ENCODE measurements around the gene CDK4.

The CDK4 gene

DNA sequence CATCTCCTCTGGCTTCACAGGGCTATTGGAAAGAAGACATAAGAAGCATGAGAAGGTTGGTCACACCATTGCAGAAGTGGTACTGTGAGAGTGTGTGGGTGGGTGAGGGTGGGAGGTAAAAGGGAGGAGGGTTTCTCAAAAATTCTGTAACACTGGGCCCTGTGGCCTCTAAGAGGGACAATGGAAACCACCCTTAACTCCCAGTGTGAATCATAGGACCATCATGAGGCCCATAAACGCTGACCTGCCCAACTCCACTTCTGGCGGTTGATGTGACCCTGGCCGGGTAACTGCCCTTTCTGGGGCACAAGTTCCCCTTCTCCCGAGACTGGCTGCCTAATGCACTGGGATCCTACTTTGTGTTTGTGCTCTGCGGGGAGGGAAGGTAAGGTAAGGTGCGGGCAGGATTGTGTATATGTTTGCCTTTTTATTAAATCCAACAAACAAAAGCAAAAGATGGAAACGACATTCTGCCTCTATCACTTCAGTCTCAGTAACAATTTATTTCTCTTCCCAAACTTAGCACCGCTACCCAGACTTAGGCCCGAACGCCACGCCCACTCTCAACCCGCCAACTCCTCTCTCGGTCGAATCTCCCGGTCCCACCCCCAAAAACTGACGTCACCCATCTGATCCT, 19.2 kb upstream of the CDK4 start:
- peak; percentile 97 for DNase-seq

DNA sequence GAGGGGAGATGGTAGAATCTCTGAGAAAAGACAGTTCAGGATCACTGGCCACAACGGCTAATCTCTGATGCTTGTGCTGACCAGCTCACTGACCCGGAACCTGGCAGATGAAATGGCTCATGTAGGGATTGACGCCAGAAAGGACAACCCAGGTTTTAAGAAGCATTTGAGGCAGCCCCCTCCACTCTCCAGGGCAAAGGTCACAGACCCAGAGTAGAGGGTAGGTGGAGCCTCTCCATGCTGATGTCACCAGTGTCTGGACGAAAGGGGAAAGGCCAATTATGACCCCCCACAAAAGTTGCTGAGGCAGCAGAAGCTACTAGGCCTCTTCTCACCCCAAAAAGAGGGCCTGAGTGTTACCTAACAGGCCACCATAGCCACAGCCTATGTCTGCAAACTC, 18.6 kb upstream of the CDK4 start:
- DNase-seq: no peak

DNA sequence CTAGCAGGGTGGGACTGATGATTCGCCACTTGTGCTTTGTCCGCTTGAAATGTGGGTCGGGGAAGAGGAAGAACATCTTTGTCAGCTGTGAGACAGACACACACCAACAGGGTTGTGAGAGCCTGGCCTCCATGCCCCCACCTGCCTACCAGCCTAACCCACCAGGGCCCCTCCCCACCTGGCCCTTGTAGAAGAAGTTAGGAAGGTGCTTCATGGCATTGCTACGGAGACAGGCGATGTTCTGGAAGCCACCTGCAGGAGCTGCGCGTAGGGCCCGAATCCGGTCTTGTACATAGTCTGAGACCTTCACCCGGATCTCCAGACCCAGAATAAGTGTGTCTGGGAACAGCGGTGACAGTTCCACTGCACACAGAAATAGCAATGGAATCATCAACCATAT, 17.5 kb upstream of the CDK4 start:
- DNase-seq: no peak

DNA sequence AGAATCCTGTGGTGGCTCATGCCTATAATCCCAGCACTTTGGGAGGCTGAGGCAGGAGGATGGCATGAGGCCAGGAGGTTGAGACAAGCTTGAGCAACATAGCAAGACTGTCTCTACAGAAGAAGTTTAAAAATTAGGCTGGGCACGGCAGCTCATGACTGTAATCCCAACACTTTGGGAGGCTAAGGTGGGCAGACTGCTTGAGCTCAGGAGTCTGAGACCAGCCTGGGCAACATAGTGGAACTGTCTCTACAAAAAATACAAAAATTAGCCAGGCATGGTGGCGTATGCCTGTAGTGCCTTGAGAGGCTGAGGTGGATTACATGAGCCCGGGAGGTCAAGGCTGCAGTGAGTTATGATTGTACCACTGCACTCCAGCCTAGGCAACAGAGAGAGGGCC, 15.8 kb upstream of the CDK4 start:
- no peak for DNase-seq

DNA sequence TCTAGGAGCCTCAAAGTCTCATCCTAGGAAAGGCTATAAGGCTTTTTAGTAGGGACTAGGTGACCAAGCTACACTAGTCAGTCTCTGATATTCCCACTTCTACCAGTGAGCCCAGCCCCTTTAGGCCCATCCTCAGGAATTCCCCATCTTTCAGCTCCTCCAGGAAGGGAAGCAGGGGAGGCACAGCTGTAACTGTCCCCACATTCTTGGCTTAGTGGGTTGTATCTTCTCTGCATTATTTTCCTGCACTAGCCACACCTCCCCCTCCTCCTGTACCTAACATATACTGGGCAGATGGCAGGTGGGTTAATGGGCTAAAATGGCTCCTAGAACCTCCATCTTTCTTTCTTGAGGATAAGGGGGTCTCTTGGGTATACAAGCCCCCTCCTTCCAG, 15.2 kb upstream of the CDK4 start:
- no peak for DNase-seq

DNA sequence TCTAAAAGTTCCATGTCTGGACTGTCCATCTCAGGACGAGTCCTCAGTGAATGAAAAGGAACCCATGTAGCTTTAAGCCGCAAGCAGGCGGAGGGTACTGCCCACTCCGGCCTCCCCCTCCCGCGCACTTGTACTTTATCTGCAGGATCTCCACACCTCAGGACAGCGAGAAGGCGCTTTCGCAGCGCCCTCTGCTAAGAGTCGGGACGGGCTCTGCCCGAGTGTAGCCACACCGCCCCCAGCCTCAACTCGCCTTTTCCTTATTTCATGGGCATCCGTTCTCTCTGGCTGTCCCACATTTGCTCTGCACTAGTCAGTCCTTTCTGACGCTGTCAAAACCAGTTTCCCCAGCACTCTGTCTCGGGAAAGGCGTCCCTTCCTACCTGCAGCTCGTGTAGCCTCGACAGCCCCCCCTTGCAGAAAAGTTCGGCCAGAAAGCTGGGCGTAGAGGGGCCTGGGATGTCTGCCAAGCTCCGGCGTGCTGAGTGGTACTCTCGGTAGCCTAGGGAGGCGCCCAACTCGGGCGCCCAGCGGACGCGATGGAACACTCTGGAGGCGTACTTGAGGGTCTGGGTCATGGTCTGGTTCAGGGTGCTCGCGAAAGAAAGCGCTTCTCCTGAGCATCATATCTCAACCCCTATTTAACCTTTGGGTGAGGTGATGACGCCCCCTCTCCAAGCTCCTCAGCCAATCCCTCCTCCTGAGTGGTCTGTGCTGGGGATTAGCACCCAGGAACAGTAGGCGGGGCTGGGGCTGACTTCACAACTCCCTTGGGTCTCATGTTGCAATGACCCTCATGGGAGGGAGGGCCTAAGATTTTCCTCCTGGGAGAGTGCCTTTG, 14.6 kb upstream of the CDK4 start, which contains the start of gene CYP27B1:
CYP27B1 (minus strand) TSS at position 615 of the 841 bp plus-strand sequence; CDS start at position 578, 37 bp downstream.
- peak; percentile 79 for DNase-seq

DNA sequence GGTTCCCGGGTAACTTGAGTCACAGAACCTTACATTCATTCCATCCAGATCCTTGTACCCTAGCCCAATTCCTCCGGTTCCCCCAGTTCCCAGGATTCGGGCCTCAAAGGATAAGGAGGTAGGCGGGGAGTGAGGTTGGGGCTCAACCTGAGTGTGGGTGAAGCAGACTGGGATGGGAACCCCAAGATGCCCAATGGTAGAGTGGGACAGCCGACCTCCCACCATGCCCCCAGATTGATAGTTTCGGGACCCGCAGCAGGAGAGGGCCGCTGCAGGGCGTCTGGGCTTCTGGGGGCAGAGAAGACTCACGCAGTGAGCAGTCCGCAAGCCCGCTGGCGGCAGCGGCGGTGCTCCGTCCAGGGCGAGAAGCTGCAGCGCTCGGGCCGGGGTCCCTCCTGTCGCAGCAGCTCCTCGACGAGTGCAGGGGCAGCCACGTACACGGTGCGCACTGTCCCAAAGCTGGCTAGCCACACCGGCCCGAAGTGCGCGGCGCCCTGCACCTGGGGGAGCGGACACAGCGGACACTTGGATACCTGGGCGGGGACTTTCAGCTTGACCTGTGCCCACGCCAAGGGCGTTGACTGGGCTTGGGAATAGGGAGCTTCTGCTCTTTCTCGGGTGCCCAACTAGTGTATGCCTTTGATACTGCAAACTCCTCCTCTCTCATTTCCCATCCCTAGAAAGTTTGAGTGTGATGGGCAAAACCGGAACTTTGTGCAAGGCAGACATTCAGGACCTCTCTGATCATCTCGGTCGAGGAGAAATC, 13.8 kb upstream of the CDK4 start:
- DNase-seq: peak; percentile 42

DNA sequence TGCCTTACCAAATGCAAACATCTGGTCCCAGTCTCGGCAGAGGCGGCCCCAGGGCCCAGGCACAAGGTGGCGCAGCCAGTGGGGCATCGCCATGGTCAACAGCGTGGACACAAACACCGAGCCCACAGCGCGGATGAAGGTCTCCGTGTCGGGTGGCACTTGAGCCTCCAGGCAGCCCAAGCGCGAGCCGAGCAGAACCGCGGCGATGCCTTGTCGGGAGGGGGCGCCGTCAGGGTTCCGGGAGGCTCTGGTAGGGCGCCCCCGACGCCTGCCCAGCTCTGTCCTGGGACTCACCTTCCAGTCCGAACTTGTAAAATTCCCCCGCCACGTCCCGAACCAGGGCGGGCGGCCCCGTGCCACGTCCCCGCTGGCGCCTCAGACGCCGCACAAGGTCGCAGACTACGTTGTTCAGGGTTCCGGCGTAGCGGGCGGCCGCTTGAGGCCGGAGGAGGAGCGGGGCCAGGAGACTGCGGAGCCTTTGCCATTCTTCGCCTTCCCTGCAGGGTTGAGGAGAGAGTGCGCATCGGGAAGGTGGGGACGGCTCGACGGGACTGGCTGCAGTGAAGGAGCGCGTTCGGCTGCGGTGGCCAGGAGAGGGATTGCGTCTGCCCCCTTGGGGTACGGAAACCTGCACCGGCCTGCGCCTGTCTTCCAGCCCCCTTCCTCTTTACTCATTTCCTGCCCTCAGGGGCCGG, 13.0 kb upstream of the CDK4 start:
- DNase-seq: peak; percentile 61

DNA sequence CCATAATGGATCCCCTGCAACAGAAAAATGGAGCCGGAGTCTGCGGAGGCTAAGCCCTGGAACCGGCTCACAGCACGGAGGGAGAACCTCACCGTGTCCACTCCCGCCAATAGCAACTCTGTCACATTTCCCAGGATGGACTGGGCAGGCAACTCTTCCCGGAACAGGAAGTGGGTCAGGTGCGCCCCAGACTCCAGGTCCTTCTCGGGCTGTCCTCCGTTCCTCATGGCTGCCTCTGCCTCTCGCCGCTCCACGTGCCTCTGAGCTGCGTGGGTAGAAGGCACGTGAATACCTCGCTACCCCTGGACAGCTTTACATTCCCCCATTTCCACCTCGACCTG, 12.5 kb upstream of the CDK4 start:
- DNase-seq: no peak

DNA sequence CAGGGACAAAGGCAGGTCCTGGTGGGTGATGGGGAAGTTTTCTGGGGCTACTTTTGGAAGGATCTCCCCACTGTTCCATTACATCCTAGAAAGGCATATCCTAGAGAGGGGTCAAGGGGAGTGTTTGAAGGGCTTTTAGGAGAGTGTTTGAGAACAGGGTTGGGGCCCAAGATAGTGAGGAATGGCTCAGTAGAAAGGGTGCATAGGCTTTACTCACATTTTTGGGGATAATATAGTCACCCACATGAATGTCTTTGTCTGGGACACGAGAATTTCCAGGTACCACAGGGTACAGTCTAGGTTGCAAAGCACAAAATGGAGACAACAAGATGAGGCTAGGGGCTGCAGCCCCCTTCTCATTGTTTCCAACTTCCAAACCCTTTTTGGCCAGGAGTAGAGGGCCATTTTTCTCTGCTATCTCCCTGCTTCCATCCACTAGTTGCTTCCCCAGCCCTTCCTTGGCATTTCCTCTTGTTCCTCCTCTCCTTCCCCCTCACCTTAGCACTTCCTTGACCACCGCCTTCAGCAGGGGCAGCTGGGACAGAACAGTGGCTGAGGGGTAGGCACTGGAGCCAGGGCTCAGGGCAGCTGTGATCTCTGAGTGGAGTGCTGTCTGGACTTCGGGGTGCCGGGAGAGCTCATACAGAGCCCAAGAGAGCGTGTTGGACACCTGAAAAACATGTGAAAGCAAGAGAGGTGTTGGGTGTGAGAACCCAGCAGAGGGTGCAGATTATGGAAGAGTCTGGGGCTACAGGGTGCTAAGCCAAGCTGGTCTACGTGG, 12.0 kb upstream of the CDK4 start:
- no peak for DNase-seq

DNA sequence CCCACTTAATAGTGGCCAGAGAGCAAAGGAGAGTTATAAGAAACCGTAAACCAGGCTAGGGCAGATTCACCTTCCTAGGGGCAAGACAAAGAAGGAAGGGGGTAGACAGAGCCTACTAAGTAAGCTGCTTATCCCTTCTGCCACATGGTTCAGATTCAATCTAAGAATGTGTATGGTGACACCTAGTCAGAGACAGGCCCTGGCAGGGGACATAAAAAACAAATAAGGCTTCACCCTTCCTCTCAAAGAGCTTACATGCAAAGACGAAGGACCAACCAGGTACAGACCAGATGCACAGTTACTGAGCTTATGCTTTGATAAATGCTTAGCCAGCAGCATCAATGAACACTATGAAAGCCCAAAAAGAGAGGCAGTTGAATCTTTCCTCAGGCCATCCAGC, 10.4 kb upstream of the CDK4 start:
- no peak for DNase-seq

DNA sequence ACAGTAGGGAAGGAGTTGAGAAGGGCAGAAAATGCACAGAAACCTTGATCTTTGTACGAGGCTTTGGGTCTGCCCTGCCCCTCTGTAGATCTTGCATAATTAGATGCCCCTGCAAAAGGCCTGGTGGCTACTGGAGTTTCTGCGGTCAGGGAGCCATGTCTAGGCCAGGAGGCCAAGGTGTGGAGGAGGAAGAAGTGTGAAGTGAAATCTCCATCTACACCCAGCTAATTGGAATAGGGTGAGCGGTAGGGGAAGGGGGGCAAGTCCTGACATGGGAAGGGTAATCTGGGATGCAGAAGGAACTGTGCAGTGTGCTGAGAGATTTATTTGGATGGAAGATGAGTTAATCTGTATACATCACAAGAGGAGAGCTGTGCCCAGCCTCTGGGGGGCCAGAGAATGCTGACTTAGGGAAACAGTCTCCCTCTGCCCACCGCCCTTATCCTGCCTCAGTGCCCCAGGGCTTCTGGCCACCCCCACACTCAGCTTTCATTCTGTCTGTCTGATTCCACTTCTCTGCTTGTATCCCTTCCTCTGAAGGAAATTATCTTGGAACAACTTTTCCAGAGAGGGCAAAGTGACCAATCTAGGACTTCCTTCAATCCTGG, 9.4 kb upstream of the CDK4 start:
- DNase-seq: no peak

DNA sequence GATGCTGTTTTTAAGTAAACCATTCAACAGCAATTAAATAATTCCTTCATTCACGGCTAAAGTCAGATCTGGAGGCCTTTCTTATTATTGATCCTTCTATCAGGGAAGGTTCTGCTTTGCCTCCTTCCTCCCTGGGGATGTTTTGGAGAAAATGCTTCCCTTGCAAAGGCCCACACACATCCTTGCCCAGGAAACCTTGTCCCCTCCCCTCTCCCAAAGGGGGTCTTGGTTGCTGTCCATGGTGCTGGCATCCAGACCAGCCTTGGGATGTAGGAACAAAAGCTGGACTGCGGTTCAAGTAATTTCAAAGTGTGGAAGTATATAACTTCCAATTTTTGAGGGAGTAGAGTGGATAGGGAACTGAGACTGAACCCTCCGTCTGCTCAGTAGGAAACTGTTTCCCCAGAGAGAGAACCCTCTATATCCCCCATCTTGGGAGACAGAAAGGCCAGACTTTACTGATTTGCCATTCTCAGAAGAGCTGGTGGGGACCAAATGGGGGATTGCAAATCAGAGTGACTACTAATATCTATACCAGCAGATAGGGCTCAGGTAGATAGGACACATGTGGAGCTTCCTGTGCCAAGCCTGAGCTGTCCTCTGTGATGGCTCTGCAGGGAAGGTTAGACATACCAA, 8.4 kb upstream of the CDK4 start:
- no peak for DNase-seq

DNA sequence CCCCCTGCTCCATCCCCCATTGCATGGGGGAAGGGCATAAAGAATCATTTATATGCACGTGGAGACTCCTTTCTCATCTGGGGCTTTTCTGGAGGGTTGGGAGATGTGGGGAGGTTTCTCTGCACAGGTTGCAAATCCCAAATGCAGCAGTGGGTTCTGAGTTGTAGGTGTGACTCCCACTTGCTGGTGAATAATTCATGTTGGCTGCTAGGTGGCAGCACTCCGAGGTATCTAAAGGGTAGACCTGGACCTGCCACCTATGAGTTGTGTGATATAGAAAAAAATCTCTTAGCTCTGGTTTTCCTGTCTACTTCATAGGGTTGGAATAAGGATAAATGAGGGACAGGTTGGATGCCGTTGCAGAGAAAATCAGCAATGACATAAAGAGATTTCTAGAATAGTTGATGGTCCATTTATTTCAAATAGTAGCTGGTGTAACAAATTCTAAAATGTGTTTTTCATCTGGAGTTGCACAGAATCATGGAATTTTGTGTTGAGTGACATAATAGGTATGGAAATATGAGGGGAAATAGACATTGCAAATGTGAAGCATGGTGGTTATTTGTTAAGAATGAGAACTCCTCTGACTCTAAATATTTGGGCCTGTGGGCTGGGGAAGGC, 7.4 kb upstream of the CDK4 start:
- DNase-seq: no peak

DNA sequence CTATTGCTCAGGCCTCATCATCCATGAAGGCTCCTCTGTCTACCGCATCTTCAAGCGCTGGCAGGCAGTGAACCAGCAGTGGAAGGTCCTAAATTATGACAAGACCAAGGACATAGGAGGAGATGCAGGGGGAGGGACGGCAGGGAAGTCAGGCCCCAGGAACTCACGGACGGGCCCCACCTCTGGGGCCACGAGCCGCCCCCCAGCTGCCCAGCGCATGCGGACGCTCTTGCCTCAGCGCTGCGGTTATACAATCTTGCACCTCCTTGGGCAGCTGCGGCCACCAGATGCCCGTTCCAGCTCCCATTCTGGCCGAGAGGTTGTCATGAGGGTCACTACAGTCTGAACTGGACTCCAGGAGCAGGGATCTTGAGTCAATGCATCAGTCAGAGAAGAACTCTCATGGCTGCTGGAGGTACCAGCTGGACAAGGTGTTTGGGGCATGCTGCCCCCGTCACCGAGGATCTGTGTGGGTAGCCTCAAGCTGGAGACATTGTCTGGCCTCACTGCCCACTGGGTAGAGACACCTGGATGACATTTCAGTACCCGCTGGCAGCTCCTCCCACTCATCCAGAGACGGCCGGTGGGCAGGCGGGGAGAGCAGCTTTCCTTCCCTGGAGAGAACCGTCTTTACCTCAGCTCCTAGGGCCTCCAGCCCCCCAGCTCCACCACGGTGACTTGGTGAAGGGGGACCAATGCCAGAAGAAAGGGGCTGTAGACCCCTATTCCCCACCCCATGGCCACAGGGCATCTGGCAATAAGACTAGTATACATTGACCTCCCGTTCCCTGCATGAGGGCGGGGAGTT, 6.6 kb upstream of the CDK4 start:
- no peak for DNase-seq

DNA sequence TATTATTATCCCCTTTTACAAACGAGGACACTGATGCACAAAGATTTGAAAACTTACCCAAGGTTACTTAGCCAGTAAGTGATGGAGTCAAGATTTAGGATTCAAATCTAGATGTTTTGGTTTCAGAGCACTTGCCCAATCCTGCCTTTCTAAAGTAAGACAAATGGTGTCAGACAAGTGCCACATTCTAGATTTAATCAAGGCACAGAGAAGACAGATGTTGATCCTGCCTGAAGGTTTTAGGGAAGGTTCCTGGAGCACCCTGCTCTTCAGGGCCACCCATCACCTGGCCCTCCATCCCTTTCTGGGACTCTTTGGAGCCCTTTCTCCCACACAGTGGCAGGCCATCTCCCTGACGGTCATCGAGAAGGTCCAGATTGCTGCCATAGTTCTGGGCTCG, 5.7 kb upstream of the CDK4 start:
- DNase-seq: no peak

DNA sequence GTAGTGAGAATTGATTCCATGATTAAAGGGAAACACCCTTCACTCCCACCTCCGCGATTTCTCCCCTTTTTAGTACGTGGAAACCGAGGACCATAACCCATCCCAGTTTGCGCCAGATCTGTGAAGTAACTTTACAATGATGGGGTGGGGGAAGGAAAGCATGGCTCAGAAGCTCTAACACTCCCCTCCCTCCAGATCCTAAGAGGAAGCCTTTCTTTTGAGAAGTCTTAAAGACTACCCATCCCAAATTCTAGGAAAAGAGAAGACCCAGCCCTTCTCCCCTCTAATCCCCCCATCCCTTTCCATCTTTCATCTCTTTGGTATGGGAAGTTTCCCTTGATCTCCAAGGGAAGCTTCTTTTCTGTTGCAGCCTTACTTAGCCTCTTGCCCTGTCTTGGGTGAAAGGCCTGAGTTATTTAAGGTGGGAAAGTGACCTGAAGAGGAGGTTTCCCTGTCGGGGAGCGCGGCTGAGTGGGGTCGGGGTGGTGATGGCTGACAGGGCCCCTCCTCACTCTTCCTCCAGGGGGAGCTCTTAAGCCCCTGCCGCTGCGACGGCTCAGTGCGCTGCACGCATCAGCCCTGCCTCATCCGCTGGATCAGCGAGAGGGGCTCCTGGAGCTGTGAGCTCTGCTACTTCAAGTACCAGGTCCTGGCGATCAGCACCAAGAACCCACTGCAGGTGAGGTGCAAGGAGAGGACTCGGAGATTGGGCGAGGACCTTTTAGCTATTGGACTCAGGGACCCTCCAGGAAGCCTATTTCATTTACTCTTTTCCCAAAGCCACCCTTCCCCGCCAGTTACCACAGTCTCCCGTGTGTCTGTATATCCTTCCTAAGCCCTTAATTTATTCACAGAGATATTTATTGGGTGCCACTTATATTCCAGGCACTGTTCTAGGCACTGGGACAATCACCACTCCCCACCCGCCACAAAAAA, 4.6 kb upstream of the CDK4 start:
- peak; percentile 80 for DNase-seq

DNA sequence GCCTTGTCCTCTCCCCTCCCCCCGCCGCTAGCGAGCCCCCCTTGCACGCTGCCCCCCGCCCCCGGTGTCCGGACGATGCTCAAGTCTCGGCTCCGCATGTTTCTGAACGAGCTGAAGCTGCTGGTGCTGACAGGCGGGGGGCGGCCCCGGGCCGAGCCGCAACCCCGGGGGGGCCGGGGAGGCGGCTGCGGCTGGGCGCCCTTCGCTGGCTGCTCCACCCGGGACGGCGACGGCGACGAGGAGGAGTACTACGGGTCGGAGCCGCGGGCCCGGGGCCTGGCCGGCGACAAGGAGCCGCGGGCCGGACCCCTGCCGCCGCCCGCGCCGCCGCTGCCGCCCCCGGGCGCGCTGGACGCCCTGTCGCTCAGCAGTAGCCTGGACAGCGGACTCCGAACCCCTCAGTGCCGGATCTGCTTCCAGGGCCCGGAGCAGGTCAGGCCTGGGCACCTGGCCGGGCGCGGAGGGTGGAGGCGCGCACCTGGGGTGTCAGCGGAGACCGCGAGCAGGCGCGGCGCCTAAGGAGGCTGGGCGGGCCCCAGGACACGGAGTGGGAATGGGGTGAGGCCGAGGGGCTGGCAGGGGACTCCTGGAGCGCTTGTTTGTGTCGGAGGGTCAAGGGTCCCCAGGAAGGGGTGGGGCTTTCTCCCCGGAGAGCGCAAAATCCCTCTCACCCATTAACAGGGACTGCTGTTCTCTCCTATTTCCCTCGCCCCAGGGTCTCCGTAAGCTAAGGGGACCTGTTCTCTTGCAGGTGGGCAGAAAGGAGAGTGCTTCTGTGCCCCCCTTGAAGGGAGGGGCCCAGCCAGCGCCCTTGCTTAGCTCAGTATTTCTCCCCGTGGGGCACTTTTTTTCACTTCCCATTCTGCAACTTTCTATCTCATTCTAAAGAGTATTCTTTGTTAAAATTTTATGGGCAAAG, 3.6 kb upstream of the CDK4 start:
- DNase-seq: no peak

Measured in suppressor macrophage treated with lipopolysaccharide for 4 hours (primary cell).